Cardiac muscle cell (in vitro differentiated cells and primary cell): Measurements from ENCODE around the gene MYO3B. TPM values are rescaled to one million over a fixed set of nuclear protein-coding genes. Genes with fewer than 3 reads are reported as not detected.

Source experiments
- DNase-seq, 2 donors: peaks; one replicate each; pipeline versions ENCODE4 v3.0.0 to v3.0.0-alpha.2; 2010 to 2017; ENCODE audit warnings: low read depth in 1 of 2, low spot score in 1 of 2
- H3K27ac ChIP-seq: fragments of 200-600 bp; sonication (generic); 2 replicates; pipeline ENCODE4 v1.5.1; 2016
- H3K27me3 ChIP-seq: fragments of 200-600 bp; sonication (generic); 2 replicates; pipeline ENCODE4 v1.6.0; 2016; ENCODE audit warnings: control low read depth
- H3K36me3 ChIP-seq: fragments of 200-600 bp; sonication (generic); 2 replicates; pipeline ENCODE4 v1.5.1; 2016; ENCODE audit warnings: control low read depth
- H3K4me1 ChIP-seq: fragments of 200-600 bp; sonication (generic); 2 replicates; pipeline ENCODE4 v1.8.1; 2017; ENCODE audit warnings: low read depth, mild to moderate bottlenecking, mixed run types
- H3K4me3 ChIP-seq: fragments of 200-600 bp; sonication (generic); 2 replicates; pipeline ENCODE4 v1.5.1; 2016; ENCODE audit warnings: mild to moderate bottlenecking
- H3K9me3 ChIP-seq: fragments of 200-600 bp; sonication (generic); 2 replicates; pipeline ENCODE4 v1.5.1; 2017; ENCODE audit warnings: low read depth, mild to moderate bottlenecking, control low read depth
- CTCF ChIP-seq: IDR thresholded peaks from 2 replicates; pipeline ENCODE4 v1.5.1; 2012; ENCODE audit warnings: low read depth, mild to moderate bottlenecking, low read length
- polyA plus RNA-seq: library from polyadenylated mRNA; unstranded; fragments of >200 nt; fragmentation: Nextera tagmentation; extraction: Ambion mirVana; gene quantifications from 2 replicates; pipeline ENCODE4 v1.2.1, GENCODE V29; 2016
- total RNA-seq: library from RNA; depleted of rRNA; stranded (reverse); fragments of >200 nt; gene quantifications from 2 replicates; pipeline ENCODE4 v1.2.3, GENCODE V29; 2016

MYO3B gene
- total and polyA plus RNA-seq, 2 experiments from 2014 or later, result not detected

GRCh38 chr2:170369894-170370293 lies 191.9 kb downstream of the MYO3B start:
- Histone ChIP-seq H3K4me3 (no peak overlapping the region), H3K27ac (no peak overlapping the region), H3K4me1 (no peaks in the 10 kb centered on the region), H3K36me3 (no peaks in the 10 kb centered on the region), H3K27me3 (peaks cover 18% of the 10 kb centered on the region), H3K9me3 (no peaks in the 10 kb centered on the region)
- peak; percentile 27 for TF ChIP-seq CTCF
- DNase-seq, result peak; percentile 9 to 40

- Histone ChIP-seq H3K27ac (no peak overlapping the region), H3K4me1 (no peaks in the 10 kb centered on the region)
Observed at GRCh38 chr2:170371231-170371998, 193.5 kb downstream of the MYO3B start.

GRCh38 chr2:170375192-170375591 lies 197.2 kb downstream of the MYO3B start:
- no peak for DNase-seq
- Histone ChIP-seq H3K27ac (no peak overlapping the region), H3K4me3 (no peak overlapping the region), H3K4me1 (no peaks in the 10 kb centered on the region), H3K9me3 (no peaks in the 10 kb centered on the region), H3K36me3 (no peaks in the 10 kb centered on the region), H3K27me3 (no peaks in the 10 kb centered on the region)
- no peak for TF ChIP-seq CTCF

More at GRCh38 chr2:170371231-170371998, 193.5 kb downstream of the MYO3B start:
- H3K36me3 ChIP-seq, result no peaks in the 10 kb centered on the region
- H3K27me3 ChIP-seq, result peaks cover 5% of the 10 kb centered on the region
- no peak for DNase-seq
- TF ChIP-seq CTCF, result no peak
- no peak overlapping the region for H3K4me3 ChIP-seq
- H3K9me3 ChIP-seq, result no peaks in the 10 kb centered on the region

GRCh38 chr2:170377500-170378207 lies 199.7 kb downstream of the MYO3B start:
- H3K4me1 ChIP-seq, result no peaks in the 10 kb centered on the region
- H3K4me3 ChIP-seq, result no peak overlapping the region
- no peak overlapping the region for H3K27ac ChIP-seq
- no peaks in the 10 kb centered on the region for H3K27me3 ChIP-seq
- no peaks in the 10 kb centered on the region for H3K36me3 ChIP-seq
- TF ChIP-seq CTCF, result no peak
- no peaks in the 10 kb centered on the region for H3K9me3 ChIP-seq
- DNase-seq, result no peak

- Histone ChIP-seq H3K4me1 (no peaks in the 10 kb centered on the region), H3K4me3 (no peak overlapping the region), H3K36me3 (no peaks in the 10 kb centered on the region), H3K27me3 (no peaks in the 10 kb centered on the region), H3K27ac (no peak overlapping the region), H3K9me3 (no peaks in the 10 kb centered on the region)
- TF ChIP-seq CTCF, result no peak
- DNase-seq, result no peak
Observed at GRCh38 chr2:170380267-170380666, 202.3 kb downstream of the MYO3B start.
